ENCODE measurements around the gene DTNBP1.

DTNBP1 gene

GRCh38 chr6:15622045-15622740, 40.6 kb downstream of the DTNBP1 start:
- DNase-seq (ENCODE audit: low spot score): no peak
- TF ChIP-seq CTCF (IDR thresholded peaks at IDR 0.05; ENCODE audit: borderline replicate concordance, control extremely low read depth, extremely low read depth, insufficient read depth, missing control alignments): no peak
- in situ Hi-C loops (cut with MboI; ENCODE audit: low sequenced_read_pairs, unreplicated experiment): no loop called here

GRCh38 chr6:15621203-15622044, 41.4 kb downstream of the DTNBP1 start:
- in situ Hi-C loops (cut with MboI; ENCODE audit: low sequenced_read_pairs, unreplicated experiment): no loop called here
- peak; percentile 39 for DNase-seq (ENCODE audit: low spot score)
- no peak for TF ChIP-seq CTCF (IDR thresholded peaks at IDR 0.05; ENCODE audit: borderline replicate concordance, control extremely low read depth, extremely low read depth, insufficient read depth, missing control alignments)

DNA sequence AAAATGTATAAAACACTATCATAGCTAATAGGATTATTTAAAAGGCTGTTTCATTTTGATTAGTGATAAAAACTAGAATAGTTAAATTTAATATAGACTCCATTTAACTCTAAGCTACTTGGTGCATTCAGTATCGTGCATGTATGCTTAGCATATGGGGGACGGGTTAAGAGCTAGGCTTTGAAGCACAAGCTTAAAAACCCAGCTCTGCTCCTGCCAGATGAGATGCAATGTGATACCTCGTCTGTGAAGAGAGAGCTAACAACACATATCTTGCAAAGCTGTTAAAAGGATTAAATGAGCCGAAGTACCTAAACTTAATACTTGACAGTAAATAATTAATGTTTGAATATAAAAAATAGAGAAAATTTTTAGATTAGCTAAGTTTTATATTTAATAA, 42.2 kb downstream of the DTNBP1 start:
- DNase-seq (ENCODE audit: low spot score): no peak
- TF ChIP-seq CTCF (IDR thresholded peaks at IDR 0.05; ENCODE audit: borderline replicate concordance, control extremely low read depth, extremely low read depth, insufficient read depth, missing control alignments): no peak
- in situ Hi-C loops (cut with MboI; ENCODE audit: low sequenced_read_pairs, unreplicated experiment): no loop called here

- no peak for TF ChIP-seq CTCF (IDR thresholded peaks at IDR 0.05; ENCODE audit: borderline replicate concordance, control extremely low read depth, extremely low read depth, insufficient read depth, missing control alignments)
- in situ Hi-C loops (cut with MboI; ENCODE audit: low sequenced_read_pairs, unreplicated experiment): no loop called here
- DNase-seq (ENCODE audit: low spot score): no peak
These were observed 43.5 kb downstream of the DTNBP1 start for GRCh38 chr6:15619330-15619729.

DNA sequence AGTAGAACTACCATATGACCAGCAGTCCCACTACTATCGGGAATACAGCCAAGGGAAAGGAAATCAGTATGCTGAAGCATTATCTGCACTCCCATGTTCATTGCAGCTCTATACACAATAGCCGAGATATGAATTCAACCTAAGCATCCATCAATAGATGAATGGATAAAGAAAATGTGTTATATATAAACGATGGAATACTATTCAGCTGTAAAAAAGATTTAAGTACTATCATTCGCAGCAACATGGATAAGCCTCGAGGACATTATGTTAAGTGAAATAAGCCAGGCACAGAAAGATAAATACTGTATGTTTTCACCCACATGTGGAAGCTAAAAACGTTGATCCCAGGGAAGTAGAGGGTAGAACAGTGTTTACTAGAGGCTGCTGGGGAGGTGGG, 44.1 kb downstream of the DTNBP1 start:
- in situ Hi-C loops (cut with MboI; ENCODE audit: low sequenced_read_pairs, unreplicated experiment): no loop called here
- TF ChIP-seq CTCF (IDR thresholded peaks at IDR 0.05; ENCODE audit: borderline replicate concordance, control extremely low read depth, extremely low read depth, insufficient read depth, missing control alignments): no peak
- DNase-seq (ENCODE audit: low spot score): no peak

GRCh38 chr6:15616261-15616660, 46.6 kb downstream of the DTNBP1 start:
- in situ Hi-C loops (cut with MboI; ENCODE audit: low sequenced_read_pairs, unreplicated experiment): no loop called here
- DNase-seq (ENCODE audit: low spot score): no peak
- TF ChIP-seq CTCF (IDR thresholded peaks at IDR 0.05; ENCODE audit: borderline replicate concordance, control extremely low read depth, extremely low read depth, insufficient read depth, missing control alignments): no peak

All from GM13976 (cell line).